Activated CD8-positive, alpha-beta memory T cell treated with anti-CD3 and anti-CD28 coated beads, Interleukin-2, amount 50 U/mL, for 48 hours (primary cell): ENCODE data around the gene CD274.

ENCODE experiments used
- DNase-seq: peaks from one replicate; pipeline ENCODE4 v3.0.0-alpha.2; 2020

The CD274 gene

DNA sequence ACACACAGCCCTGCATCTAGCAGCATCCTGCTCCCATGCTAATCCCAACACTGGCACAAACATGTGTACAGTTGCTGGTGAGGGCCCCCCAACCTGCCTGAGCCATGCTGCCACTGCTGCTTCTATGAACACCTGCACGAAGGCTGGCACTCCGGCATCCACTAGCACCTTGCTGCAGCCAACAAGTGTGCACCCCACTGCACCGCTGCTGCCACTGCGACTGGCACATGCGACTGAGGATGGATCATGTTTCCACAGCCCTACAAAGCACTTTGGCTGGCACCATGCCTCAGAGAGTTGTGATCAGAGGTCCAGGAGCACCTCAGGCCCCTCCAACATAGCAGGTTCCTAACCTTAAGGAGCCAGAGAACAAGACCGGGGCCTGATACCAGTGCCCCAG is 52.2 kb downstream of the CD274 start:
- DNase-seq, result no peak

DNA sequence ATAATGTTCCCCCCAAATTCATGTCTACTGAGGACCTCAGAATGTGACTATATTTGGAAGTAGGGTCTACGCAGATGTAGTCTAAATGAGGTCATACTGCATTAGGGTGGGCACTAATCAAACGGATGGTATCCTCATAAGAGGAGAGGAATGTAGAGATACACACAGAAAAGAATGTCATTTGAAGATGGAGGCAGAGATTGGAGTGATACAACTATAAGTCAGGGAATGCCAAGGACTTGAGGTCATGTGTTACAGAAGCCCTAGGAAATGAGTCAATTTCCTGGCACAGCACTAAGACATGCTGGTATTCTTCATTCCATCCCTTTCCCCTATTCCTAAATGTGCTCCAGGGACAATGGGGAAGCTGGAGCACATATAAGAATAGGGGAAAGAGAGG is 59.2 kb downstream of the CD274 start:
- no peak for DNase-seq

DNA sequence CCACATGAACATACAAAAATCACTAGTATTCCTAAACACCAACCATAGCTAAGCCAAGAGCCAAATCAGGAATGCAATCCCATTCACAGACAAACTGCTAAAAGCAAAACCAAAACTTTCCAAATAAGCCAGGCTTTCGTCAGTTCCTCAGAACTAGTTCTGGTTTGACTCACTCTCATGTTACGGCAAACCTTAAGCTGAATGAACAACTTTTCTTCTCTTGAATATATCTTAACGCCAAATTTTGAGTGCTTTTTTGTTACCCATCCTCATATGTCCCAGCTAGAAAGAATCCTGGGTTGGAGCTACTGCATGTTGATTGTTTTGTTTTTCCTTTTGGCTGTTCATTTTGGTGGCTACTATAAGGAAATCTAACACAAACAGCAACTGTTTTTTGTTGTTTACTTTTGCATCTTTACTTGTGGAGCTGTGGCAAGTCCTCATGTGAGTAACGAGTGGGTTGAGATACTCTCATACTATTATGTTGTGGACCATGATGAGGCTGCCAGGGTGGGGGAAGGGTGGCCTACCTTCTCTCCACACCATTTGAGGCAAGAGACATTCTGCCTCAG is 60.1 kb downstream of the CD274 start, which contains the start of gene PDCD1LG2:
TSS of gene PDCD1LG2 (plus strand) at position 172 of the 572 bp plus-strand sequence. CDS start 12,016 bp downstream, outside the sequence.
- no peak for DNase-seq

DNA sequence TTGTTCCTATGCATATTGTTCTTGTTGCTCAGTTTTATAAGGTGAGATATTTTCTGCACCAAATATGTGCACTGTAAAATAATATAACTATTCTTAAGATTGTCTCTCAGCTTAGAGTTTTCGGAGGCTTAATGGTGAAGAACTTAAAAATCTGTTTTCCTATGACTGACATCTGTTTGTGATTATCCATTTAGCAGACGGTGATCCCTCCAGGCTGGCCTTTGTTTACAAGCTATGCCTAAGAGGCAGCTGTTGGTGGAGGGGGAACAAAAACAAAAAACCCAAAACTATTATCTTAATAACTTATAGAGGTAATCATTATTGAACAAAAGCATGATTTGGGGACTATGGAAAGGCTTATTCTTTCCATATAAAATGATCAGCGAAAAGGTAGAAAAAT is 60.6 kb downstream of the CD274 start:
- no peak for DNase-seq

DNA sequence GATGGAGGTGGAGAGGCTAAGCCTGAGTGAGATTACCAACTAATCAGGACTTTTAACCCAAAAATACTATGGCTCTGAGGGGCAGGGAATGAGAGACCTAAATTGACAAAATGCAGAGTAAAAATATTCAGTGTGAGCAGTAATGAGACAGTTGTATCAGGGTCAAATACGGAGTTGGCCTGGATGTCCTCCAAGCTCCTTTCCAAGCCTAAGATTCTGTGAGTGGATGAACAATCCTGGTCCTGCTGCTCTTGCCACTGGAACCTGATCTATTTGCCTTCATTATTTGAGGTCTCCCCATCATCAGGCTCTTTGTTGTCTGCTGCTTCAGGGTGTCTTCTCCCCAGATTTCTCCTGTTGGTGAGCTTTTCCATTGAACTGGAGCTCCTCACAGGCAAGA is 61.1 kb downstream of the CD274 start:
- DNase-seq, result no peak

DNA sequence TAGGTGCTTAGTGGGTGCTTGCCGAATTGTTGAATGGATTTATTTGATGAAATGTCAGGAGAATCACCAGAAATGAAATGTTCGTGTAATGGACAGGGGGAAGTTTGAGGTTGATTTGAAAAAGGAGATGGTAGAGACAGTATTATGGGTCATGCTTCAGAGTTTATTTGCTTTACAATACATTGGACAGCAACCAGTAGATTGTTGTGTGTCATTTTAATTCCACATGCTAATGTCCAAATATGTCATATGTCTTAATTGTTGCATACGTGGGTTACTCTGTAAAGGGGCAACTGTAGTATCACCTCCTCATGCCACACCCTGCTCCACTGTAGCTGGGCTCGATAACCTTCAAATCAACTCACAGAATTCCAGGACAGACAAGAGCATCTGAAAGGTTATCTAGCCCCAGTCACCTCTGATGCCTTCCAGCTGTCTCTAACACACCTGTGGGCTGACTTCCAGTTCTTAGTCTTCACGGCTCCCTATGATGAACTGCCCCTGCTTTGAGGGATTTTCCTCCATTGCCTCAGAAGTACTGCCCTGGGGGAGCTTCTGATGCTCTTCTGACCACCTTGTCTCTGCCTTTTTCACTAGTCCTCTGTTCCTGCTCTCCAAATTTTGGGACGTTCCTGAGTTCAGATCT is 61.7 kb downstream of the CD274 start:
- no peak for DNase-seq

DNA sequence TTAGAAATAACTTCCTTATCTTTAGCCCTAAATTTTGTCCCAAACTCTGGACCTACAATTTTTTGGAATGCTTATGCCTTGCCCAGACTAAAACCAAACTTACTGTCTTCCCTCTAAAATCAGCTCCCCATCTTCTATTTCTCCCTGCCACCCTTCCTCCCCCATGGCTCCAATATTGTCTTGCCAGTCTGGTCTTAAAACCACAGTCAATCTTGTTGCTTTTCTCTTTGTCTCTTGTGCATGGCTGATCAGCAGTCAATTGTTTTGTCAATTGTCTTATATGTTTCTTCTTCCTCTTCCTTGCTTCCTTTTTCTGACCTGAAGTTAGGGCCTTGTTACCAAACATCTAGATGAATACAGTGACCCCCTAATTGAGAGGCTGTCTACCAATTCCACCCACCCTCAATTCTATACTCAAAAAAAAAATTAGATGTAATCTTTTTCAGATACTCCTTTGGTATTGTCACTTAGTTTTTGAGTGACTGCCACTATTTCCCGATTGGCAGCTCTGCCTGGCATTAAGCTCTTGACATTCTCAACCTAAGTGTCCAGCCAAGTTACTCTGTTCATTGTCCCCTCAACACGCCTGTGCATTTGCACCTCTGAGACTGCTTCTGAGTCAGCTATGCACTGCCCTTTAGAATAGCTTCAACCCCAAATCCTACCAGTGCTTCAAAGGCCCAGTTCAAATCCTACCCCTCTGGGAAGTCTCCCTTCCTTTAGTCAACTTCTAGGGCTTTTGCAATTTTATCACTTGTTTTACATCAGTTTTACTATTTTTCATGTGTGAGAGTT is 62.5 kb downstream of the CD274 start:
- no peak for DNase-seq

DNA sequence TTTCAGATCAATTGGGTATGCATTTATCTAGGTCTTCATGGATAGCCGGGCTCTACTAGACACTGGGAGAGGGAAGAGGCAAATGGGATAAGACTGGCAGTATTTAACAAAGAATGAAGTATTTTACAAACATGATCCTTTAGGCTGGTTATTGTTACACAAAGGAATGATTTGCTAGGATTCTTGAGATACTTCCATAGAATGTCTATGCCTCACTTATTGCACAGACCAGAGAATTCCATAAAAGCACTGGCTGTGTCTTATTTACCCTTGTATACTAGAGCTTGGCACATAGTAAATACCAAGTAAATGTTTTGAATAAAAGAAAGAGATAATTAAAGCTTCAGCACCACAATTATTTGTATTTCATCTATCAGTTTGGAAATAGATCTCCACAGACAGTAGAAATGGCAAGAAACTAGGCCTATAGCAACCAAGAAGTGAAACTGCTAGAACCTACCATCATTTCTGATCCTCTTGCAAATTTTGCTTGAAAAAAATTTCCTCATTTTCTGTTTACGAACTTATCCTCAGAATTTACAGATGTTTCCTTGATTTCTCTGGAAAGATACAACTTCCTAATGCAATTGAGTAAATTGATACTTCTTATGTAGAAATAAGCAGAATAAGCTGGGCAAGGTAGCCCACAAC is 63.7 kb downstream of the CD274 start:
- no peak for DNase-seq

DNA sequence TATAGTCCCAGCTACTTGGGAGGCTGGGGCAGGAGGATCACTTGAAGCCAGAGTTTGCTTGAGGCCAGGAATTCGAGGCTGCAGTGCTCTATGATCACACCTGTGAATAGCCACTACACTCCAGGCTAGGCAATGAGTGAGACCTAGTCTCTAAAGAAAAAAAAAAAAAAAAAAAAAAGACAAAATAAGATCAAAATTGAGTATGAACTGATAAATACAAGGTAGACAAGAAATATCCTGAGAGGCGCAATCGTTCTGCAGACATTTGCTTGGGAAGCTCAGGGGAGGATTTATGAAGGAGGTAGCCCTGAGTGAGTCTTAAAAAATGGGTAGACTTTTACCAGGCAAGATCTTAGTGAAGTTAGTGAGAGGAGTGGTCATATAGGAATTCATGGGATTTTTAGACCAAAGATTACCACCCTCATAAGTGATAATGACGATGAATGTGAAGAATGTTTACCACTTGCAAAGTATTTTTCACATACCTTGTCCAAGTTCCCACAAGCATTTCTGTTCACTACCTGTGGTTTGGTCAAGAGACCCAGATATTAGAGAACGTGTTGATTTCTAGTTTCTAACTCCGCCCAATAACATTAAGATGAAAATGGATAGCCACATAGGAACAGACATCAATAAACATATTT is 64.4 kb downstream of the CD274 start:
- no peak for DNase-seq

DNA sequence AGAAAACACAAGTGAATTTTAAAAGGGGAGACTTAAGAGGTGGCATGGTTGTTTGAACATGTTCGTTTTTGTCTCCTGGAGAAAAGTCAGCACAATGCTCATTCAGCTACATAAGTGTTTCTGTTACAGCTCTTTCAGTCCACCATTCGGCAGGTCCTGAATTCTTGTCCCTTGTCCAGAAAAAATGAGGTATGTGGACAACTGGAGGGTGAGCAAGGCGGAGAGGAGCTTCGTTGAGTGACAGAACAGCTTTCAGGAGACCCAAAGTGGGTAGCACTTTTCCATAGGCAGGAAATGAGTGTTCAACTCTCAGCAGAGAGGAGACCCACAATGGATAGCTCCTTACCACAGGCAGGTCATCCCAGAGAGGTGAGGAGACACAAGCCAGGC is 64.9 kb downstream of the CD274 start:
- no peak for DNase-seq

DNA sequence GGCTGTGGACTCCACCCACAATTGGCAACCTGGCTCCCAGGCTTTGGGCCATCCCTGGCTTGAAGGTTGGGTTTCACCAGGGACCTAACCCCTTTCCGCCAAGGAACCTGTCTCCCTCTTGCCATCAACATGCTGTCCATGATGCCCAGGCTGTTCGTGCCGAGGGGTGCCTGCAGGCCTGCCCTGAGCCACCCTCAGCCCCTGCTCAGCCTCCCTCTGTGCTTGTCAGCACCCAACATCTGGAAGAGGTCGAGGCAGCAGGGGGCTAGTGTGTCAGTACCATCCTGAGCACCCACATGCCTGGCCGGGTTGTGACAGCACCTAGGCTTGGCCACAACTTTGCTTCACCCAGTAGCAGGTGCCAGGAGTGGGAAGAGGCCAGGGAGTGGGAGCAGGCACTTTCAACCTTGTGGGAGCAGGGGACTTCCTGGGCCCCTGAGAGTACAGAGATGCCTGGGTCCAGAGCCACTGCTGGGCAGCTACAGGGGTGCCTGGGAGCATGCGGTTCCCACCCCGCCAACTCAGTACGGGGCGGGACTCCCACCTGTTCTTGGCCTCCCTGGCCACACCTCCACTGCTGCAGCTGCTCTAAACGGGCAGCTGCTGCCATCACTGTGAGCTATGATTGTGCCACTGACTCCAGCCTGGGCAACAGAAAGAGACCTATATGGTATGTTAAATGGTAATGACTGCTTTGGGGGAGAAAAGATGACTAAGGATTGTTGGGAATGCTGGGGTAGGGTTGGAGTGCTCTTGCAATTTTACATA is 66.3 kb downstream of the CD274 start:
- DNase-seq, result no peak

DNA sequence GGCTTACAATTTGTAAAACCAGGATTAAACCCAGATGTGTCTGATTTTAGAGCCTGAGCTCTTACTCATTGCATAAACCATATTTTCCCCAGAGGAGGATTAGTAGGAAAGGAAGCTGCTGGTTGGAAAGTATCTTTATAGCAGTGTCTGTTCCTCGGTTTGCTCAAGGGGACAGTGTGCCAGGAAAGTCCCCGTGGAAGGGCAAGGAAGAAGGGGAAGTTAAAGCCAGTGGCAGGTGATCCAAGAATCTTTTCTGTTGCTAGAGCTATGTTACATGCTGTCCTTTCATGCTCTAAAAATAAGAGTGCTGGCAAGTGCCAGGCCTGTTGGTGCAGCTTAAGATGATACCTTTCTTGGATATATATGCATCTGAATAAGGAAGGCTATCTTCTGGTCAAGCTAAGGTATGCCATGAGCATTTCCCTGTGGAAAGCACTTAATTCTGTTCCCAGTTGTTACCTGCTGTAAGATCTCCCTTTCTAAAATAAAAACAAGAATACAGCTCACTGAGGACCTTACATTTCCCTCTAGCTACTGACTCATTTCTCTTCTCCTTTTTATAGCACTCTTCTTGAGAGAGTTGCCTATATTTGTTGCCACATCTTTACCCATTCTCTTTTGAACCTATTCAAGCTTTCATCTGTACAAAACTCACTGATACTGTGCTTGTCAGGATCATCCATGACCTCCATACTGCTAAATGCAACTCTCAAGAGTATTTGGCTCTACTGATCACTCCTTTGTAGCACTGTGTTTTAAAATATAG is 68.0 kb downstream of the CD274 start:
- DNase-seq, result no peak

DNA sequence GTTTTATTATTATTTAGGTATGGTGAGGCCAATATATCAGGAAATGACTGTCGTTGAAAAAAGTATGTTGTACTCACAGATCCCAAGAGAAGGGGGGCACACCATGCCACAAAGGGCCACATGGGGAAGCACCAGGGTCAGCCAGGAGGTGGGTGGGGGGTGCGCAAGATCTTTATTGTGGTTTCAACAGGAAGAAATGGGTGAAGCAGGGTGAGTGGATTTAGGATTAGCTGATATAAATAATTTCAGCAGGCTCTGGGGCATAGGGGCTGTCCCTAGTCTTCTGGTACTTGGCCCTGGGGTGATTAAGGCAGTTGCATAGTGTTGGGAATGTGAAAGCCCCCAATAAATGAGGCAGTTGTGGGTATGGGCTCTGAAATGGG is 68.6 kb downstream of the CD274 start:
- DNase-seq, result no peak
